Measurements from ENCODE around the gene PTRHD1. TPM values are rescaled to one million over a fixed set of nuclear protein-coding genes. Genes with fewer than 3 reads are reported as not detected.

PTRHD1 gene
- total RNA-seq, 1 donor from 2014 or later = 32.0 TPM

DNA sequence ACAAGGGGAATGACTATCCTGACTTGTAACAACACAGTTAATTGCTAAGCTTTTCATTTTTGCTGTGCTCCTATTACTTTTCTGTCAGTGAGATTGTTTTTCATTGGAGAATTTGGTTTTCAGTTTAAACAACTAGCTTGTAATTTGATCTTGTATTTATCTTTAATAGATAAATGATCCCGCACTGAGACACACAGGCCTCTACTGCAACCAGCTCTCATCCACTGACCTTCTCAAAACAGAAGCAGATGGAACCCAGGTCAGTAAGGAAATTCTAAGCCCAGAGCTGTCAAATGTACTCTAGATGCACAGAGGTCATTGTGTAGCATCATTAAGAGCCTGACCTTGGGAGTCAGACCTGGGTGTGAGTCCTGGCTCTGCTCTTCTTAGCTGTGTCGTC is 30.7 kb downstream of the PTRHD1 start:
- Histone ChIP-seq H3K27me3 (ENCODE audit: control insufficient read depth, insufficient read depth, low read length) (no peaks in the 10 kb centered on the region), H3K36me3 (ENCODE audit: control insufficient read depth, insufficient read depth, low read length) (no peaks in the 10 kb centered on the region), H3K4me3 (ENCODE audit: low read depth, low read length) (no peak overlapping the region)
- TF ChIP-seq, protein P1, sequence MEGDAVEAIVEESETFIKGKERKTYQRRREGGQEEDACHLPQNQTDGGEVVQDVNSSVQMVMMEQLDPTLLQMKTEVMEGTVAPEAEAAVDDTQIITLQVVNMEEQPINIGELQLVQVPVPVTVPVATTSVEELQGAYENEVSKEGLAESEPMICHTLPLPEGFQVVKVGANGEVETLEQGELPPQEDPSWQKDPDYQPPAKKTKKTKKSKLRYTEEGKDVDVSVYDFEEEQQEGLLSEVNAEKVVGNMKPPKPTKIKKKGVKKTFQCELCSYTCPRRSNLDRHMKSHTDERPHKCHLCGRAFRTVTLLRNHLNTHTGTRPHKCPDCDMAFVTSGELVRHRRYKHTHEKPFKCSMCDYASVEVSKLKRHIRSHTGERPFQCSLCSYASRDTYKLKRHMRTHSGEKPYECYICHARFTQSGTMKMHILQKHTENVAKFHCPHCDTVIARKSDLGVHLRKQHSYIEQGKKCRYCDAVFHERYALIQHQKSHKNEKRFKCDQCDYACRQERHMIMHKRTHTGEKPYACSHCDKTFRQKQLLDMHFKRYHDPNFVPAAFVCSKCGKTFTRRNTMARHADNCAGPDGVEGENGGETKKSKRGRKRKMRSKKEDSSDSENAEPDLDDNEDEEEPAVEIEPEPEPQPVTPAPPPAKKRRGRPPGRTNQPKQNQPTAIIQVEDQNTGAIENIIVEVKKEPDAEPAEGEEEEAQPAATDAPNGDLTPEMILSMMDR (IDR thresholded peaks at IDR 0.05; ENCODE audit: insufficient read depth, low read length, poor library complexity, severe bottlenecking) = no peak
- no peak for DNase-seq (ENCODE audit: low read depth)

DNA sequence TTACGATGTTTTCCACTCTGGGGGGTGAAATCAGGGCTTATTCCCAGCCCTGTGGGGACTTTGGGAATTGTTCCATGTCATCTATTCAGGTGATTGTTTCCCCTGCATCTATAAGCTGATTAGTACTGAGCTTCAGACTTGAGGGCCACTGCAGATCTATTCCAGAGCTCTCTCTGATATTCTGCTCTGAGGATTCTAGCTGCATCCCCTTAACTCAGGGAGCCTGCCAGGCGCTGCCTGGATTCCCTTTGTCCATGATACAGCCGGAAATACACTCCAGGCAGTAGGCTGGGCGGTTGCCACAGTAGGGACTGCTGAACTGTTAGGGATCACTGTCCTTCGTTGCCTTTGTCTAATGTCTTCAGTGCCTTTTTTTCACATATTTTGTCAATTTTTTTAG is 31.3 kb downstream of the PTRHD1 start:
- Histone ChIP-seq H3K4me3 (ENCODE audit: low read depth, low read length) (no peak overlapping the region), H3K27me3 (ENCODE audit: control insufficient read depth, insufficient read depth, low read length) (no peaks in the 10 kb centered on the region), H3K36me3 (ENCODE audit: control insufficient read depth, insufficient read depth, low read length) (no peaks in the 10 kb centered on the region)
- TF ChIP-seq, protein P1 (IDR thresholded peaks at IDR 0.05; ENCODE audit: insufficient read depth, low read length, poor library complexity, severe bottlenecking) = no peak
- DNase-seq (ENCODE audit: low read depth) = no peak

DNA sequence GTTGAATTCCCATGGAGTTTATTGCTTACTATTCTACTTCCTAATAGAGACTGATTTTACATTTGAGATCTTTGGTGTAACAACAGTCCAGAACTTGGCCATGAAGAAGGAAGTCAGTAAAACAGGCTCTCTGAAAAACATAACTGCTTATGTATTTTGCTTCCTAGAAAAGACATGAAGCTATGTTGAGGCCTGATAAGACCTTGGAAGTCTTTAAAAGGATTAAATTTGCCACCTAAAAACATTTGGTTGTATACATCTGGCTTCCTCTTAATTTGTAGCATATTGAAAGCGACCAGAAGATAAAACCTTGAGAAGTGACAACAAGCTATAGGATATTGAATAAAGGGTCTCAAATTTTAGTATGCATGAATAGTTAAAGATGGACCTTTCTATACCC is 36.4 kb downstream of the PTRHD1 start:
- DNase-seq (ENCODE audit: low read depth) = no peak
- TF ChIP-seq, protein P1 (IDR thresholded peaks at IDR 0.05; ENCODE audit: insufficient read depth, low read length, poor library complexity, severe bottlenecking) = no peak
- Histone ChIP-seq H3K4me3 (ENCODE audit: low read depth, low read length) (no peak overlapping the region), H3K36me3 (ENCODE audit: control insufficient read depth, insufficient read depth, low read length) (no peaks in the 10 kb centered on the region), H3K27me3 (ENCODE audit: control insufficient read depth, insufficient read depth, low read length) (no peaks in the 10 kb centered on the region)

DNA sequence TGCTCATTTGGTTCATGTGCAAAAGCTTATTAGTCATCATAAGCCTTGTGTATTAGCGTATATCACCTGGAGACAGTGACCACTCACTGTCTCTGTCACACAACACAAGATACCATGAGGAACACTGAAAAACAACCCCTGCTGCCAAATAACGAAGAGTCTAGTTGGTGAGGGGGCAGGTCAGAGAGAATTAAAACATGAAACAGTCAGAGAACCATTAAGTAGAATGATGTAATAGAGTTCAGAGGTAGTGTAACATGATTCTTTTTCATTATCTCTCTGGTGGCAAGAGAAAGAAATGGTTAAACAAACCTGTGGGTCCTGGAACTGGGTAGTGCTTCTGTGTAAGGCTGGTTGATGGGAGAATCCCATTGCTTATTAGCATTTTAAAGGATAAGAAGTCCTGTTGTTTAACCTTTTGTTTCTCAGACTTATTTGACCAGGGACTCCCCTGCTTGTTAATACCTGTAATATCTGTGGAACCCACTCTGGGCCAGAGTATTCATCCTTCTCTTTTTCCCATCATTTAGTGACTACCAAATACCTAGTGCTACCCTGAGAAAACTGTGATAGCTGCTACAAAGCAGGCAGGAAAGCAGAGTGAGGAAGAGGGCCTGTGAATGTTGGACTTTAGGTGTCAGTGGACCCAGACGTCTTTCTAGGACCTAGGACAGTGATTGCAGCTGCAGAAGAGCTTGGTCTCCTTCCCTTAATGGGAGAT is 38.0 kb downstream of the PTRHD1 start:
- H3K36me3 ChIP-seq (ENCODE audit: control insufficient read depth, insufficient read depth, low read length) = no peaks in the 10 kb centered on the region
- no peak for DNase-seq (ENCODE audit: low read depth)
- TF ChIP-seq, protein P1 (IDR thresholded peaks at IDR 0.05; ENCODE audit: insufficient read depth, low read length, poor library complexity, severe bottlenecking) = no peak

DNA sequence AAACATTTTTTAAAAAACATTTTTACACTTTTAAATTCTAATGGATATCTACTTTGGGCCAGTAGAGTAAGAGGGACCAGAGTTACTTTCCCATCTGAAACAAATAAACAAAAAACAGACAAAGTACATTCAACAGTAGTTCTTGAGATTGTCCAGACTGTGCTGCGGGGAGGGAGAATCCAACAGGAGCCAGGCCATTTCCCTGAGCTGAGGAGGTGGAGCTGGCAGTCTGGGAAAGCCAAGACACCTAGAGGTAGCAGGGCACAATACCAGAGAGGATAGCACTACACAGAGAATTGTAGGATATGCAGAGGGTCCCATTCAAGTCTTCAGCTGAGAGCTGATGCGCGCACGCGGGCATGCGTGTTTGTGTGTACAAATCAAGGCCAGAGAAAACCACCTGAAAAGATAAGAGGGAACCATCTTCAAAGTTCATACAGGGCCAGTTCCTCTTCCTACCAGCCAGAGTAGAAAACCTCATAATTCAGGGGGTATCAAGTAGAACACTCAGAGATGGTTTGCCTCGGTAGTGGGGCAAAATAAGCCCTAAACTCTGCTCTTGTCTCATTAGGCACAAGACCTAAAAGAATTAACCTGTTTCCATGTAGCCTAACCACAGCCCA is 44.0 kb downstream of the PTRHD1 start:
- TF ChIP-seq, protein P1 (IDR thresholded peaks at IDR 0.05; ENCODE audit: insufficient read depth, low read length, poor library complexity, severe bottlenecking) = no peak
- no peak overlapping the region for H3K4me3 ChIP-seq (ENCODE audit: low read depth, low read length)
- no peaks in the 10 kb centered on the region for H3K27me3 ChIP-seq (ENCODE audit: control insufficient read depth, insufficient read depth, low read length)
- no peaks in the 10 kb centered on the region for H3K36me3 ChIP-seq (ENCODE audit: control insufficient read depth, insufficient read depth, low read length)
- DNase-seq (ENCODE audit: low read depth) = no peak

More for the DNA sequence above, 38.0 kb downstream of the PTRHD1 start:
- Histone ChIP-seq H3K4me3 (ENCODE audit: low read depth, low read length) (no peak overlapping the region), H3K27me3 (ENCODE audit: control insufficient read depth, insufficient read depth, low read length) (no peaks in the 10 kb centered on the region)
